ENCODE measurements around the gene RPL32. TPM values are rescaled to one million over a fixed set of nuclear protein-coding genes. Genes with fewer than 3 reads are reported as not detected.
A peak's percentile ranks its signal among the peaks of the same experiment; 100 is the strongest.

Gene RPL32
- total and polyA plus RNA-seq, 9 of the 15 experiments (the other 6 are each of a cell fraction or from before 2014, with no cell fraction given) = 2,738 to 6,200 (median 4,286) TPM

DNA sequence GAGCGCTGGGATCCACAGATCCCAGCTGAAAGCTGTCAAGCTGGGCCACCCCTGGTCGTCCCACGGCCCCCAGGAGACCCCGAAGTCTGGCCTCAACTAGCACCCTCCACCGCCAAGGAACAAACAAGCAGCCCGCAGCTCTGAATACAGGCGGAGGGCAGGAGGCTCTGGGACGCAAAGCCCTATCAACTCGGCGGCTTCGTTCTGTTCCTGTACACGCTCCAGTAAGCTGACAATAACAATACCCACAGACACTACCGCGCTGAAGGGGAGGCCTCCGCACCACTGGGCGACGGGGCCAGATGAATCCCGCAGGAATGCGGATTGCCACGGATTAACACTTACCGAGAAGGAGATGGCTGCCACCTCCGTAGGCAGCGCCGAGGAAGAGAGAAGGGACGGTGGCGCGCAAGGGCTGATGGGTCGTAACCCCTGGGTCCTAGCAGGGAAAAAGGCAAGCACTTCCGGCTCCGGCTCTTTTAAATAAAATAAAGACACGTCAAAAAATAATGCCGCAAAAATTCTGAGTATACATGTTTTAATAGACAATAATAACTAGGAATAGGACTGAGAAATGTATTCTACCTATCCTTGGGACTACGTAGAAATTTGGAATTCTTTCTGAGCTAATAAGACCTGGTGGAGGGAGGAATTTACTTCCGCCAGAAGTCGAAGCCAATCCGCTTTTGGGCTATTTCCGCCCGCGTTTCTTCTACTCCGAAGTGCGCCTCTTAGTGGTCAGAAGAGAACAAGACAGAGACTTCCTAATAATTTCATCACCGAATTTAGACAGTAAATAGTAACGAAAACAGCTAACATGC is at the start of gene RPL32 (continued):
- TF ChIP-seq, protein P1, sequence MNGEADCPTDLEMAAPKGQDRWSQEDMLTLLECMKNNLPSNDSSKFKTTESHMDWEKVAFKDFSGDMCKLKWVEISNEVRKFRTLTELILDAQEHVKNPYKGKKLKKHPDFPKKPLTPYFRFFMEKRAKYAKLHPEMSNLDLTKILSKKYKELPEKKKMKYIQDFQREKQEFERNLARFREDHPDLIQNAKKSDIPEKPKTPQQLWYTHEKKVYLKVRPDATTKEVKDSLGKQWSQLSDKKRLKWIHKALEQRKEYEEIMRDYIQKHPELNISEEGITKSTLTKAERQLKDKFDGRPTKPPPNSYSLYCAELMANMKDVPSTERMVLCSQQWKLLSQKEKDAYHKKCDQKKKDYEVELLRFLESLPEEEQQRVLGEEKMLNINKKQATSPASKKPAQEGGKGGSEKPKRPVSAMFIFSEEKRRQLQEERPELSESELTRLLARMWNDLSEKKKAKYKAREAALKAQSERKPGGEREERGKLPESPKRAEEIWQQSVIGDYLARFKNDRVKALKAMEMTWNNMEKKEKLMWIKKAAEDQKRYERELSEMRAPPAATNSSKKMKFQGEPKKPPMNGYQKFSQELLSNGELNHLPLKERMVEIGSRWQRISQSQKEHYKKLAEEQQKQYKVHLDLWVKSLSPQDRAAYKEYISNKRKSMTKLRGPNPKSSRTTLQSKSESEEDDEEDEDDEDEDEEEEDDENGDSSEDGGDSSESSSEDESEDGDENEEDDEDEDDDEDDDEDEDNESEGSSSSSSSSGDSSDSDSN (IDR thresholded peaks at IDR 0.05; ENCODE audit: borderline replicate concordance in 1 of 2, low read depth in 2 of 2, low read length in 2 of 2) = no peak
- TF ChIP-seq U2AF2 (optimal IDR thresholded peaks at IDR 0.05; ENCODE audit: low read depth, low read length) (no peak), CSDE1 (IDR thresholded peaks at IDR 0.05) (peak in 1 of 2 experiments; percentile 59; a peak in 2 of 4 replicates), TAF15 (IDR thresholded peaks at IDR 0.05; ENCODE audit: low read depth, low read length) (no peak), TEAD1 (CRISPR knock-in tag; IDR thresholded peaks at IDR 0.05) (peak; percentile 91; a peak in 3 of 4 replicates), MEIS2 (IDR thresholded peaks at IDR 0.05; ENCODE audit: partially characterized antibody) (peak; percentile 2), ZNF316 (IDR thresholded peaks at IDR 0.05) (no peak), BRD4 (IDR thresholded peaks at IDR 0.05) (peak; percentile 76; the same call in 1 of the 2 replicates), CBX8 (IDR thresholded peaks at IDR 0.05; ENCODE audit: borderline replicate concordance, extremely low read depth, low read depth, low read length, poor library complexity, severe bottlenecking) (no peak), KAT7 (CRISPR knock-in tag; IDR thresholded peaks at IDR 0.05; ENCODE audit: borderline replicate concordance) (peak; percentile 99; the same call in 1 of the 2 replicates), ETV6 (IDR thresholded peaks at IDR 0.05; ENCODE audit: borderline replicate concordance in 1 of 2, low read depth in 2 of 2, low read length in 1 of 2) (peak; percentile 15 to 47; a peak in 1 of 4 replicates), ETV6 (CRISPR knock-in tag; IDR thresholded peaks at IDR 0.05; ENCODE audit: borderline replicate concordance) (no peak), STAT5A (IDR thresholded peaks at IDR 0.05; ENCODE audit: borderline replicate concordance, low read length) (peak; percentile 25; the same call in 1 of the 2 replicates), SLC30A9 (CRISPR knock-in tag; IDR thresholded peaks at IDR 0.05) (no peak)
- TF ChIP-seq, protein P2, sequence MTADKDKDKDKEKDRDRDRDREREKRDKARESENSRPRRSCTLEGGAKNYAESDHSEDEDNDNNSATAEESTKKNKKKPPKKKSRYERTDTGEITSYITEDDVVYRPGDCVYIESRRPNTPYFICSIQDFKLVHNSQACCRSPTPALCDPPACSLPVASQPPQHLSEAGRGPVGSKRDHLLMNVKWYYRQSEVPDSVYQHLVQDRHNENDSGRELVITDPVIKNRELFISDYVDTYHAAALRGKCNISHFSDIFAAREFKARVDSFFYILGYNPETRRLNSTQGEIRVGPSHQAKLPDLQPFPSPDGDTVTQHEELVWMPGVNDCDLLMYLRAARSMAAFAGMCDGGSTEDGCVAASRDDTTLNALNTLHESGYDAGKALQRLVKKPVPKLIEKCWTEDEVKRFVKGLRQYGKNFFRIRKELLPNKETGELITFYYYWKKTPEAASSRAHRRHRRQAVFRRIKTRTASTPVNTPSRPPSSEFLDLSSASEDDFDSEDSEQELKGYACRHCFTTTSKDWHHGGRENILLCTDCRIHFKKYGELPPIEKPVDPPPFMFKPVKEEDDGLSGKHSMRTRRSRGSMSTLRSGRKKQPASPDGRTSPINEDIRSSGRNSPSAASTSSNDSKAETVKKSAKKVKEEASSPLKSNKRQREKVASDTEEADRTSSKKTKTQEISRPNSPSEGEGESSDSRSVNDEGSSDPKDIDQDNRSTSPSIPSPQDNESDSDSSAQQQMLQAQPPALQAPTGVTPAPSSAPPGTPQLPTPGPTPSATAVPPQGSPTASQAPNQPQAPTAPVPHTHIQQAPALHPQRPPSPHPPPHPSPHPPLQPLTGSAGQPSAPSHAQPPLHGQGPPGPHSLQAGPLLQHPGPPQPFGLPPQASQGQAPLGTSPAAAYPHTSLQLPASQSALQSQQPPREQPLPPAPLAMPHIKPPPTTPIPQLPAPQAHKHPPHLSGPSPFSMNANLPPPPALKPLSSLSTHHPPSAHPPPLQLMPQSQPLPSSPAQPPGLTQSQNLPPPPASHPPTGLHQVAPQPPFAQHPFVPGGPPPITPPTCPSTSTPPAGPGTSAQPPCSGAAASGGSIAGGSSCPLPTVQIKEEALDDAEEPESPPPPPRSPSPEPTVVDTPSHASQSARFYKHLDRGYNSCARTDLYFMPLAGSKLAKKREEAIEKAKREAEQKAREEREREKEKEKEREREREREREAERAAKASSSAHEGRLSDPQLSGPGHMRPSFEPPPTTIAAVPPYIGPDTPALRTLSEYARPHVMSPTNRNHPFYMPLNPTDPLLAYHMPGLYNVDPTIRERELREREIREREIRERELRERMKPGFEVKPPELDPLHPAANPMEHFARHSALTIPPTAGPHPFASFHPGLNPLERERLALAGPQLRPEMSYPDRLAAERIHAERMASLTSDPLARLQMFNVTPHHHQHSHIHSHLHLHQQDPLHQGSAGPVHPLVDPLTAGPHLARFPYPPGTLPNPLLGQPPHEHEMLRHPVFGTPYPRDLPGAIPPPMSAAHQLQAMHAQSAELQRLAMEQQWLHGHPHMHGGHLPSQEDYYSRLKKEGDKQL (CRISPR knock-in tag; IDR thresholded peaks at IDR 0.05; ENCODE audit: borderline replicate concordance) = no peak
- TF ChIP-seq, protein P3, sequence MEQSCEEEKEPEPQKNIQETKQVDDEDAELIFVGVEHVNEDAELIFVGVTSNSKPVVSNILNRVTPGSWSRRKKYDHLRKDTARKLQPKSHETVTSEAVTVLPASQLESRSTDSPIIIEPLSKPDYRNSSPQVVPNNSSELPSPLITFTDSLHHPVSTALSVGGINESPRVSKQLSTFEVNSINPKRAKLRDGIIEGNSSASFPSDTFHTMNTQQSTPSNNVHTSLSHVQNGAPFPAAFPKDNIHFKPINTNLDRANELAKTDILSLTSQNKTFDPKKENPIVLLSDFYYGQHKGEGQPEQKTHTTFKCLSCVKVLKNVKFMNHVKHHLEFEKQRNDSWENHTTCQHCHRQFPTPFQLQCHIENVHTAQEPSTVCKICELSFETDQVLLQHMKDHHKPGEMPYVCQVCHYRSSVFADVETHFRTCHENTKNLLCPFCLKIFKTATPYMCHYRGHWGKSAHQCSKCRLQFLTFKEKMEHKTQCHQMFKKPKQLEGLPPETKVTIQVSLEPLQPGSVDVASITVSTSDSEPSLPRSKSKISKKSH (CRISPR knock-in tag; IDR thresholded peaks at IDR 0.05) = no peak
- TF ChIP-seq, protein P4, sequence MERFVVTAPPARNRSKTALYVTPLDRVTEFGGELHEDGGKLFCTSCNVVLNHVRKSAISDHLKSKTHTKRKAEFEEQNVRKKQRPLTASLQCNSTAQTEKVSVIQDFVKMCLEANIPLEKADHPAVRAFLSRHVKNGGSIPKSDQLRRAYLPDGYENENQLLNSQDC (CRISPR knock-in tag; IDR thresholded peaks at IDR 0.05) = 0 out of 2 replicates have a peak, but pooled peaks have one; percentile 0
